NB4 (cell line): ENCODE data around the gene MFSD2A.
A peak's percentile ranks its signal among the peaks of the same experiment; 100 is the strongest.

Experiments
- CTCF ChIP-seq: IDR thresholded peaks from one replicate; pipeline ENCODE4 v1.5.1; 2012; ENCODE audit warnings: low read depth, low read length
- MAX ChIP-seq: IDR thresholded peaks from 2 replicates; pipeline ENCODE4 v1.6.1; 2011; ENCODE audit warnings: low read depth, low read length
- POLR2A ChIP-seq: IDR thresholded peaks from 2 replicates; pipeline ENCODE4 v1.6.1; 2011; ENCODE audit warnings: mild to moderate bottlenecking; ENCODE audit not compliant: insufficient read length; ENCODE audit errors: extremely low read depth

- no peak for TF ChIP-seq CTCF
- TF ChIP-seq MAX: peak; percentile 95
- TF ChIP-seq POLR2A: no peak
These were observed 5.5 kb downstream of the MFSD2A start for GRCh38 chr1:39960431-39960958.
